GM12874 (cell line): ENCODE data around the gene CCDC91.

Source experiments
- TF ChIP-seq, protein P1 (sequence below): IDR thresholded peaks from 2 replicates; pipeline ENCODE4 v1.5.1; 2011; ENCODE audit warnings: low read depth, mild to moderate bottlenecking, control low read depth, low read length, moderate library complexity; ENCODE audit not compliant: insufficient read depth

The CCDC91 gene

GRCh38 chr12:28479683-28480082, 289.4 kb downstream of the CCDC91 start:
- TF ChIP-seq, protein P1, sequence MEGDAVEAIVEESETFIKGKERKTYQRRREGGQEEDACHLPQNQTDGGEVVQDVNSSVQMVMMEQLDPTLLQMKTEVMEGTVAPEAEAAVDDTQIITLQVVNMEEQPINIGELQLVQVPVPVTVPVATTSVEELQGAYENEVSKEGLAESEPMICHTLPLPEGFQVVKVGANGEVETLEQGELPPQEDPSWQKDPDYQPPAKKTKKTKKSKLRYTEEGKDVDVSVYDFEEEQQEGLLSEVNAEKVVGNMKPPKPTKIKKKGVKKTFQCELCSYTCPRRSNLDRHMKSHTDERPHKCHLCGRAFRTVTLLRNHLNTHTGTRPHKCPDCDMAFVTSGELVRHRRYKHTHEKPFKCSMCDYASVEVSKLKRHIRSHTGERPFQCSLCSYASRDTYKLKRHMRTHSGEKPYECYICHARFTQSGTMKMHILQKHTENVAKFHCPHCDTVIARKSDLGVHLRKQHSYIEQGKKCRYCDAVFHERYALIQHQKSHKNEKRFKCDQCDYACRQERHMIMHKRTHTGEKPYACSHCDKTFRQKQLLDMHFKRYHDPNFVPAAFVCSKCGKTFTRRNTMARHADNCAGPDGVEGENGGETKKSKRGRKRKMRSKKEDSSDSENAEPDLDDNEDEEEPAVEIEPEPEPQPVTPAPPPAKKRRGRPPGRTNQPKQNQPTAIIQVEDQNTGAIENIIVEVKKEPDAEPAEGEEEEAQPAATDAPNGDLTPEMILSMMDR = no peak

GRCh38 chr12:28484156-28484555, 293.9 kb downstream of the CCDC91 start:
- TF ChIP-seq, protein P1 = no peak

GRCh38 chr12:28486521-28486920, 296.3 kb downstream of the CCDC91 start:
- TF ChIP-seq, protein P1 = no peak

GRCh38 chr12:28489246-28489645, 299.0 kb downstream of the CCDC91 start:
- TF ChIP-seq, protein P1 = no peak

DNA sequence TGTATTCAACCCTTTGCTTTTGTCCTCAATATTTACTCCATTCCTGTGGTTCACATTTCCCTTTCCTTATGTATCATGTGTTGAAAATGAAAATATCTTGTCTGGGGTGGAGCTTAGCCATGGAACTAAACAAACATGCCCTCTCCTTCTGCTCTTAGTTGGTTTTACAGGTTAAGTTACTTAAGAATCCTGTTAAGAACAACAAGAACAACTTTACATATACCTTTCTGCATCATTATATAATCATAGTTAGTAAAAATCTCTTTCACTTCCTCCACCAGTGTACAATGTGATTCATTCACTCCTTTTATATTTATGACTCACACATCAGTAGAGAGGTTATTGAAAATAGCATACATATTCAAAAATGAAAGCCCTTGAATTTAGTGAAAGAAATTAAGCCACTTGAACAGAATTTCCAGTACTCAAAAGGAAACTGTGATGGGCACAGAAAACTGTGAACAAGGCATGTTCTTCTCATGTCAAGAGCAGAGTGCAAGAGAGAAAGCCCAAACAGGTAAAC, 307.7 kb downstream of the CCDC91 start:
- TF ChIP-seq, protein P1 = no peak

- TF ChIP-seq, protein P1 = no peak
Measured at GRCh38 chr12:28498850-28499249, 308.6 kb downstream of the CCDC91 start.

DNA sequence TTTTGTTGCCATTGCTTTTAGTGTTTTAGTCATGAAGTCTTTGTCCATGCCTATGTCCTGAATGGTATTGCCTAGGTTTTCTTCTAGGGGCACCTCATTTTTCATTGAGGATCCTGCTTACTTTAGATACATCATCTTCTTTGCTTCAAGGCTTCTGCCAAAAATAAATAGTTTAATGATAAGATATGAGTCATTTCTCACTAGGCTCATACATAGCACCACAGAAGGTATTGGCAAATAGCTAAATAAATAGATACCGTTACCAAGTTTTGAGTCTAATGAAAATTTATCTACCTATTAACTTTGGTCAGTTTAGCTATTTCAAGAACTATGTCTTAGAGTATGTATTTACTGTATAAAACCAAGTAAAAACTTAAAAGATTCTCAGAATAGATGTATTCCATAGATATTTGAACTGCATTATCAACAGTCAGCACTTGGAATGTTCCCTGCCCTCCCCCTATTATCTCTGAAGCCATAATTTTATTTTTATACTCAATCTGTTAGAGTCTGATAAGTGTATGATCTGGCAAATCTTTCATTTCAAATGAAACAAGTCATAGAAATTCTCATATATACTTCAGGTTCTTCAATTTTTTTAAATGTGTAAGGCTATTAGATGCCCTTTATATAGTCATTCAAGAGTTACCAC, 310.2 kb downstream of the CCDC91 start:
- TF ChIP-seq, protein P1 = no peak
